Ovary (tissue), 3 donors: ENCODE results near the gene LMO7.

Experiments
- POLR2A ChIP-seq: fragments of 450-650 bp; IDR thresholded peaks from one replicate; pipeline ENCODE4 v1.6.1; 2017; ENCODE audit warnings: antibody characterized with exemption, mild to moderate bottlenecking, moderate library complexity
- TF ChIP-seq, protein P1 (sequence below), 3 donors: fragments of 450-650 bp in 2 of 3; fragments of 200-600 bp in 1 of 3; IDR thresholded peaks; one replicate each; pipeline versions ENCODE4 v1.5.1 to v1.8.0; 2016 to 2022; ENCODE audit warnings: antibody characterized with exemption in 3 of 3, mild to moderate bottlenecking in 1 of 3
- donor health status: DM: no; HTN: no; CAD: no.

- TF ChIP-seq, protein P1, sequence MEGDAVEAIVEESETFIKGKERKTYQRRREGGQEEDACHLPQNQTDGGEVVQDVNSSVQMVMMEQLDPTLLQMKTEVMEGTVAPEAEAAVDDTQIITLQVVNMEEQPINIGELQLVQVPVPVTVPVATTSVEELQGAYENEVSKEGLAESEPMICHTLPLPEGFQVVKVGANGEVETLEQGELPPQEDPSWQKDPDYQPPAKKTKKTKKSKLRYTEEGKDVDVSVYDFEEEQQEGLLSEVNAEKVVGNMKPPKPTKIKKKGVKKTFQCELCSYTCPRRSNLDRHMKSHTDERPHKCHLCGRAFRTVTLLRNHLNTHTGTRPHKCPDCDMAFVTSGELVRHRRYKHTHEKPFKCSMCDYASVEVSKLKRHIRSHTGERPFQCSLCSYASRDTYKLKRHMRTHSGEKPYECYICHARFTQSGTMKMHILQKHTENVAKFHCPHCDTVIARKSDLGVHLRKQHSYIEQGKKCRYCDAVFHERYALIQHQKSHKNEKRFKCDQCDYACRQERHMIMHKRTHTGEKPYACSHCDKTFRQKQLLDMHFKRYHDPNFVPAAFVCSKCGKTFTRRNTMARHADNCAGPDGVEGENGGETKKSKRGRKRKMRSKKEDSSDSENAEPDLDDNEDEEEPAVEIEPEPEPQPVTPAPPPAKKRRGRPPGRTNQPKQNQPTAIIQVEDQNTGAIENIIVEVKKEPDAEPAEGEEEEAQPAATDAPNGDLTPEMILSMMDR (IDR thresholded peaks at IDR 0.05): no peak
- TF ChIP-seq POLR2A: no peak
Measured at GRCh38 chr13:75660694-75661093, 24.6 kb downstream of the LMO7 start.
